ENCODE results near the gene PCDHB11.
"Not testable (repeated sequence)": the region's sequence is repeated elsewhere in the genome, so short reads cannot be mapped to it uniquely, and the experiment has no call there.

The PCDHB11 gene

GRCh38 chr5:141188682-141189081, 10.7 kb upstream of the PCDHB11 start:
- not testable (repeated sequence) for DNase-seq

GRCh38 chr5:141189131-141189530, 10.3 kb upstream of the PCDHB11 start:
- not testable (repeated sequence) for DNase-seq

DNA sequence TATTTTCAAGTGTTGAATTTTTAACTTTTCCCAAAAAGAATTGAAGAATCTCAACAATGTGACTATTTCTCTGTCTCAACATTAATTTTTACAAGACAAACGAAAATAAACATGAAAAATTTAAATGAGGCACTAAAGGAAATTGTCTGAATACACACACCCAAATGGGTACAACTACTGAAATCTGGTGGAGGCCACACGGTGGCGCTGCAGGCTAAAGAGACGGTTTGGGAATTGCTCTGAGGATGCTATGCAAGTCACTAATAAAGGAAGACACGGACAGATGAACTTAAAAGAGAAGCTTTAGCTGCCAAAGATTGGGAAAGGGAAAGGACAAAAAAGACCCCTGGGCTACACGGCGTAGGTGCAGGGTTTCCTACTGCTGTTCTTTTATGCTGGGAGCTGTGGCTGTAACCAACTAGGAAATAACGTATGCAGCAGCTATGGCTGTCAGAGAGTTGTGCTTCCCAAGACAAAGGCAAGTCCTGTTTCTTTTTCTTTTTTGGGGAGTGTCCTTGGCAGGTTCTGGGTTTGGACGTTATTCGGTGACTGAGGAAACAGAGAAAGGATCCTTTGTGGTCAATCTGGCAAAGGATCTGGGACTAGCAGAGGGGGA, 7.2 kb upstream of the PCDHB11 start, which contains the start of gene PCDHB10:
PCDHB10 (plus strand) TSS at position 244 of the 616 bp plus-strand sequence; CDS start at position 444, 200 bp downstream.
- DNase-seq, result peak; percentile 66

GRCh38 chr5:141194332-141194731, 5.1 kb upstream of the PCDHB11 start:
- not testable (repeated sequence) for DNase-seq

DNA sequence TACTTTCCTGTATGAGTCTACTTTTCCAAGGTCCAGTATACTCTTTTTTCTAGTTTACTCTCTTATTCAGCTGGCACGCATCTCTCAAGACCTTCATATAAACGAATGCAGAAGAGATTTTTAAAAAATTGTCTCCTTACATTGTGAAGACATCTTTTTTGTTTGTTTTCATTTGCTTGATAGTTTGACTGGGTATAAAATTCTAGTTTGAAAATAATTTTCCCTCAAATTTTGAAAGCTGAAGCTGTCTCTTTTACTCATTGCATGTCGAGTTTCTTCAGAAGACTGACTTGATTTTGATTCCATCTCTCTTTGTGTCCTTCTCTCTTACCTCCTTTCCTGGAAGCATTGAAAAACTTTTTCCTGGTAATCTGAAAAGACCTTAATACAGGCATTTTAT, 3.1 kb upstream of the PCDHB11 start:
- no peak for DNase-seq

- DNase-seq, result not testable (repeated sequence)
Measured at GRCh38 chr5:141201126-141201525, 1.7 kb downstream of the PCDHB11 start.

DNA sequence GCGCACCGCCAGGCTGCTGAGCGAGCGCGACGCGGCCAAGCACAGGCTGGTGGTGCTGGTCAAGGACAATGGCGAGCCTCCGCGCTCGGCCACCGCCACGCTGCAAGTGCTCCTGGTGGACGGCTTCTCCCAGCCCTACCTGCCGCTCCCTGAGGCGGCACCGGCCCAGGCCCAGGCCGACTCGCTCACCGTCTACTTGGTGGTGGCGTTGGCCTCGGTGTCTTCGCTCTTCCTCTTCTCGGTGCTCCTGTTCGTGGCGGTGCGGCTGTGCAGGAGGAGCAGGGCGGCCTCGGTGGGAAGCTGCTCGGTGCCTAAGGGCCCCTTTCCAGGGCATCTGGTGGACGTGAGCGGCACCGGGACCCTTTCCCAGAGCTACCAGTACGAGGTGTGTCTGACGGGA, 2.2 kb downstream of the PCDHB11 start:
- not testable (repeated sequence) for DNase-seq

DNA sequence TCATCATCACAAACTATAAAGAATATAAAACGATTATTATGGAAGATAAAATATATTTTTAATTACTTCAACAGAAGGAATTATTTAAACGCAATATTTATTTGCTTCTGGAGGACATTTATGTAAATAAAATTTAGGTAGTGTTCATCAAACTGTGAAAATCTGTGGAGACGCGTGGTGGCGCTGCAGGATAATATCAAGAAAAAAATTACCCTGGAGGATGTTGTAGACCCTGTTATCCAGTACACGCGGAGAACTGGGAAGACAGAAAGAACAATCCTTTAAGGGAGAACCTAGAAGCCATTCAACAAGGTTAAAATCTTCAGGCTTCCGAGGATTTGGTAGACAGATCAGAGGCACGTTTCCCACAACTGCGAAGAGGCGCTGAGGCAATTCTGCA, 9.1 kb downstream of the PCDHB11 start, which contains the start of gene PCDHB12:
PCDHB12 (plus strand) TSS at position 242 of the 400 bp plus-strand sequence. CDS start 189 bp downstream, outside the sequence.
- DNase-seq, result peak; percentile 47

- DNase-seq, result not testable (repeated sequence)
Measured at GRCh38 chr5:141210281-141210680, 10.9 kb downstream of the PCDHB11 start.

DNA sequence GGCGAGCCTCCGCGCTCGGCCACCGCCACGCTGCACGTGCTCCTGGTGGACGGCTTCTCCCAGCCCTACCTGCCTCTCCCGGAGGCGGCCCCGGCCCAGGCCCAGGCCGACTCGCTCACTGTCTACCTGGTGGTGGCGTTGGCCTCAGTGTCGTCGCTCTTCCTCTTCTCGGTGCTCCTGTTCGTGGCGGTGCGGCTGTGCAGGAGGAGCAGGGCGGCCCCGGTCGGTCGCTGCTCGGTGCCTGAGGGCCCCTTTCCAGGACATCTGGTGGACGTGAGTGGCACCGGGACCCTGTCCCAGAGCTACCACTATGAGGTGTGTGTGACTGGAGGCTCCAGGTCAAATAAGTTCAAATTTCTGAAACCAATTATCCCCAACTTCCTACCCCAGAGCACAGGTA, 11.4 kb downstream of the PCDHB11 start:
- DNase-seq, result not testable (repeated sequence)

DNA sequence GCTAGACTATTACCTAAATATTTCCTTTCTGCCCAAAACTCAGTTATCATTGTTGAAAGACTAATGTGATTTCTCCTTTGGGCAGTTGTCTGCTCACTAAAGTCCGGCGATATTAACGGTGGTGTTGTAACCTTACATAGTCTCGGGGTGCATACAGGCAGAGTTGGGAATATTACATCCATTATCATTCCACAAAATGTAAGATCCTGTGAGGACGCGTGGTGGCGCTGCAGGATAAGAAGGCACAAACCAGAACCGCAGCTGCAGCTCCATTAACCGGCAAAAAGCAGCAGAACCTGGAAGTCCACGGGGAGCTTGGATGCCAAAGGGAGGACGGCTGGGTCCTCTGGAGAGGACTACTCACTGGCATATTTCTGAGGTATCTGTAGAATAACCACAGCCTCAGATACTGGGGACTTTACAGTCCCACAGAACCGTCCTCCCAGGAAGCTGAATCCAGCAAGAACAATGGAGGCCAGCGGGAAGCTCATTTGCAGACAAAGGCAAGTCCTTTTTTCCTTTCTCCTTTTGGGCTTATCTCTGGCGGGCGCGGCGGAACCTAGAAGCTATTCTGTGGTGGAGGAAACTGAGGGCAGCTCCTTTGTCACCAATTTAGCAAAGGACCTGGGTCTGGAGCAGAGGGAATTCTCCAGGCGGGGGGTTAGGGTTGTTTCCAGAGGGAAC, 14.4 kb downstream of the PCDHB11 start, which contains the start of gene PCDHB13:
PCDHB13 (plus strand) TSS at position 264 of the 684 bp plus-strand sequence; CDS start at position 469, 205 bp downstream.
- peak; percentile 84 for DNase-seq

- not testable (repeated sequence) for DNase-seq
Measured at GRCh38 chr5:141214583-141214982, 15.2 kb downstream of the PCDHB11 start.

GRCh38 chr5:141215504-141215903, 16.1 kb downstream of the PCDHB11 start:
- DNase-seq, result not testable (repeated sequence)

DNA sequence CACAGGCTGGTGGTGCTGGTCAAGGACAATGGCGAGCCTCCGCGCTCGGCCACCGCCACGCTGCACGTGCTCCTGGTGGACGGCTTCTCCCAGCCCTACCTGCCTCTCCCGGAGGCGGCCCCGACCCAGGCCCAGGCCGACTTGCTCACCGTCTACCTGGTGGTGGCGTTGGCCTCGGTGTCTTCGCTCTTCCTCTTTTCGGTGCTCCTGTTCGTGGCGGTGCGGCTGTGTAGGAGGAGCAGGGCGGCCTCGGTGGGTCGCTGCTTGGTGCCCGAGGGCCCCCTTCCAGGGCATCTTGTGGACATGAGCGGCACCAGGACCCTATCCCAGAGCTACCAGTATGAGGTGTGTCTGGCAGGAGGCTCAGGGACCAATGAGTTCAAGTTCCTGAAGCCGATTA, 16.6 kb downstream of the PCDHB11 start:
- not testable (repeated sequence) for DNase-seq

GRCh38 chr5:141223112-141223783, 23.8 kb downstream of the PCDHB11 start, which contains the start of gene PCDHB14:
PCDHB14 (plus strand) TSS chr5:141223343; CDS start chr5:141223506, 163 bp downstream.
- DNase-seq, result peak; percentile 77

- DNase-seq, result not testable (repeated sequence)
Measured at GRCh38 chr5:141224844-141225243, 25.4 kb downstream of the PCDHB11 start.

DNA sequence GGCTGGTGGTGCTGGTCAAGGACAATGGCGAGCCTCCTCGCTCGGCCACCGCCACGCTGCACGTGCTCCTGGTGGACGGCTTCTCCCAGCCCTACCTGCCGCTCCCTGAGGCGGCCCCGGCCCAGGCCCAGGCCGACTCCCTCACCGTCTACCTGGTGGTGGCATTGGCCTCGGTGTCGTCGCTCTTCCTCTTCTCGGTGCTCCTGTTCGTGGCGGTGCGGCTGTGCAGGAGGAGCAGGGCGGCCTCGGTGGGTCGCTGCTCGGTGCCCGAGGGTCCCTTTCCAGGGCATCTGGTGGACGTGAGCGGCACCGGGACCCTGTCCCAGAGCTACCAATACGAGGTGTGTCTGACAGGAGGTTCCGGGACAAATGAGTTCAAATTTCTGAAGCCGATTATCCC, 26.0 kb downstream of the PCDHB11 start:
- DNase-seq, result not testable (repeated sequence)

- DNase-seq, result peak; percentile 45
Measured at GRCh38 chr5:141234109-141234667, 34.8 kb downstream of the PCDHB11 start.

DNA sequence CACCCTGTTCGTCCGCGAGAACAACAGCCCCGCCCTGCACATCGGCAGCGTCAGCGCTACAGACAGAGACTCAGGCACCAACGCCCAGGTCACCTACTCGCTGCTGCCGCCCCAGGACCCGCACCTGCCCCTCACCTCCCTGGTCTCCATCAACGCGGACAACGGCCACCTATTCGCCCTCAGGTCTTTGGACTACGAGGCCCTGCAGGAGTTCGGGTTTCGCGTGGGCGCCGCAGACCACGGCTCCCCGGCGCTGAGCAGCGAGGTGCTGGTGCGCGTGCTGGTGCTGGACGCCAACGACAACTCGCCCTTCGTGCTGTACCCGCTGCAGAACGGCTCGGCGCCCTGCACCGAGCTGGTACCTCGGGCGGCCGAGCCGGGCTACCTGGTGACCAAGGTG, 36.5 kb downstream of the PCDHB11 start:
- DNase-seq, result not testable (repeated sequence)

- DNase-seq, result no peak
Measured at GRCh38 chr5:141236516-141237313, 37.3 kb downstream of the PCDHB11 start.

- DNase-seq, result no peak
Measured at GRCh38 chr5:141241496-141241895, 42.1 kb downstream of the PCDHB11 start.

DNA sequence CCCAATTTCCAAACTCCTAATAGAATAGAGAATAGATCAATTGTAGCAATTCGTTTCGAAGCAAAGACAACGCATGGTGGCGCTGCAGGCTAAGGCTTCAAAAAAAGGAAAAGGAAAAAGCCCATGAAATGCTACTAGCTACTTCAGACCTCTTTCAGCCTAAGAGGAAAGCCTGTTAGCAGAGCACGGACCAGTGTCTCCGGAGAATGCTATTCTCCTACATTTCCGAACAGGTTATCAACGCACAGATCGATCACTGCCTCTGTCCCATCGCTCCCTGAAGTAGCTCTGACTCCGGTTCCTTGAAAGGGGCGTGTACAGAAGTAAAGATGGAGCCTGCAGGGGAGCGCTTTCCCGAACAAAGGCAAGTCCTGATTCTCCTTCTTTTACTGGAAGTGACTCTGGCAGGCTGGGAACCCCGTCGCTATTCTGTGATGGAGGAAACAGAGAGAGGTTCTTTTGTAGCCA, 45.9 kb downstream of the PCDHB11 start, which contains the start of gene PCDHB15:
PCDHB15 (plus strand) TSS at position 146 of the 468 bp plus-strand sequence; CDS start at position 330, 184 bp downstream.
- DNase-seq, result peak; percentile 75

Measured in DMS53 (cell line).